Spleen (tissue), 11 donors: Measurements from ENCODE around the gene HUS1. TPM values are rescaled to one million over a fixed set of nuclear protein-coding genes. Genes with fewer than 3 reads are reported as not detected.
"Not testable (repeated sequence)": the region's sequence is repeated elsewhere in the genome, so short reads cannot be mapped to it uniquely, and the experiment has no call there.

Experiments used
- DNase-seq: peaks from one replicate; pipeline ENCODE4 v3.0.0-alpha.2; 2020
- H3K27ac ChIP-seq, 8 donors: fragments of 200-600 bp; sonication (generic) in 7 of 8; 1 replicate in 4 of 8; 2 replicates in 4 of 8; pipeline versions ENCODE4 v1.5.0 to v1.8.0; 2016 to 2021; ENCODE audit warnings: inconsistent platforms in 4 of 8, mild to moderate bottlenecking in 4 of 8, moderate library complexity in 1 of 8
- H3K27me3 ChIP-seq, 7 donors: fragments of 200-600 bp; sonication (generic) in 6 of 7; replicated peaks in 1 of 7; 1 replicate in 4 of 7; 2 replicates in 3 of 7; pipeline versions ENCODE4 v1.5.0 to v1.8.0; 2016 to 2021; ENCODE audit warnings: inconsistent platforms in 3 of 7, mild to moderate bottlenecking in 1 of 7
- H3K36me3 ChIP-seq, 6 donors: fragments of 200-600 bp; sonication (generic) in 5 of 6; 1 replicate in 4 of 6; 2 replicates in 2 of 6; pipeline versions ENCODE4 v1.5.0 to v1.8.0; 2016 to 2021; ENCODE audit warnings: inconsistent platforms in 2 of 6
- H3K4me1 ChIP-seq, 6 donors: fragments of 200-600 bp; sonication (generic) in 5 of 6; 1 replicate in 3 of 6; 2 replicates in 3 of 6; pipeline versions ENCODE4 v1.5.0 to v1.8.0; 2016 to 2021; ENCODE audit warnings: inconsistent platforms in 3 of 6
- H3K4me3 ChIP-seq, 8 donors: fragments of 200-600 bp; sonication (generic) in 7 of 8; 1 replicate in 4 of 8; 2 replicates in 4 of 8; pipeline versions ENCODE4 v1.5.0 to v1.8.0; 2016 to 2021; ENCODE audit warnings: inconsistent platforms in 4 of 8, mild to moderate bottlenecking in 4 of 8, moderate library complexity in 2 of 8
- H3K9me3 ChIP-seq, 8 donors: fragments of 200-600 bp; sonication (generic) in 7 of 8; 1 replicate in 4 of 8; 2 replicates in 4 of 8; pipeline versions ENCODE4 v1.5.0 to v1.8.0; 2016 to 2021; ENCODE audit warnings: inconsistent platforms in 4 of 8
- CTCF ChIP-seq, 11 experiments: fragments of 200-600 bp in 7 of 11; fragments of 450-650 bp in 4 of 11; sonication (generic) in 4 of 11; IDR thresholded peaks in 8 of 11; conservative IDR thresholded peaks in 3 of 11; 1 replicate in 7 of 11; 2 replicates in 4 of 11; pipeline versions ENCODE4 v1.4.0 to v1.8.0; 2016 to 2021; ENCODE audit warnings: antibody characterized with exemption in 11 of 11, inconsistent platforms in 4 of 11, mild to moderate bottlenecking in 1 of 11
- POLR2A ChIP-seq, 3 donors: fragments of 450-650 bp; IDR thresholded peaks; one replicate each; pipeline ENCODE4 v1.5.1; 2017; ENCODE audit warnings: antibody characterized with exemption in 3 of 3, mild to moderate bottlenecking in 1 of 3
- POLR2AphosphoS5 ChIP-seq, 3 donors: sonication (generic); formaldehyde crosslinking; IDR thresholded peaks; one replicate each; pipeline ENCODE4 v1.5.1; 2017; ENCODE audit warnings: antibody characterized with exemption in 3 of 3
- WGBS, 5 donors: extraction: QIAGEN DNeasy Blood & Tissue Kit in 3 of 5; methylation state at CpG; one replicate each; pipeline versions ENCODE4 v1.1.5 to v1.1.7; 2013 to 2018; 5-methylcytosine and 5-hydroxymethylcytosine counted together
- intact Hi-C: fragments of 100-400 bp; cut with DNase I; formaldehyde crosslinking; loops from one replicate; pipeline ENCODE4 v1.15.0; 2023; ENCODE audit warnings: low total_unique reads
- polyA plus RNA-seq, 3 donors: library from polyadenylated mRNA; stranded (reverse); fragments of 200-250 nt; gene quantifications; one replicate each; pipeline ENCODE4 v1.2.1, GENCODE V29; 2013
- total RNA-seq, 7 donors: library from RNA; depleted of rRNA in 3 of 7; stranded (reverse); fragments of >200 nt in 3 of 7; fragmentation: NEBNext Ultra II Directional in 4 of 7; extraction: Animal tissue kit (Norgen Biotek cat#: 25700) in 4 of 7; gene quantifications; one replicate each; pipeline versions ENCODE4 v1.1.0 to v1.2.1, GENCODE V29; 2016 to 2021
- donor health status: healthy with polysubstance abuse.
- donor health status: DM: no; HTN: no; CAD: no; lungs with moderate emphysema.
- donor health status: DM: no; HTN: no; CAD: no.
- donor health status: Bipolar disorder and iron deficiency.
- donor health status: healthy.
- donor health status: DM: no; HTN: no; CAD: no.
- donor health status: DM: yes; HTN: yes; CAD: no.

HUS1 gene
- total and polyA plus RNA-seq, 10 donors, result 4.8 to 74.2 (median 33.2) TPM

- Histone ChIP-seq H3K4me3 (no peak overlapping the region), H3K36me3 (no peaks in the 10 kb centered on the region), H3K9me3 (no peaks in the 10 kb centered on the region), H3K4me1 (peaks cover 5 to 19% (median 11%) of the 10 kb centered on the region in 6 donors), H3K27me3 (no peaks in the 10 kb centered on the region), H3K27ac (no peak overlapping the region)
- TF ChIP-seq POLR2AphosphoS5 (IDR thresholded peaks at IDR 0.05), result no peak
- TF ChIP-seq POLR2A (IDR thresholded peaks at IDR 0.05), result no peak
- TF ChIP-seq CTCF (IDR thresholded peaks at IDR 0.05 in 8 of 11, conservative IDR thresholded peaks at IDR 0.05 in 3 of 11), result no peak
- intact Hi-C loops, result loop anchor here (2.0 kb wide), 1 partner anchor 120 kb away; no protein-coding TSS in a partner anchor
- 95 to 98% (median 96%) methylated on average over 5 of the region's 5 CpGs for WGBS, 5 donors
- no peak for DNase-seq
Observed at GRCh38 chr7:47990592-47990991, 11.2 kb upstream of the HUS1 start.

GRCh38 chr7:47989607-47990400 lies 10.4 kb upstream of the HUS1 start:
- not testable (repeated sequence) for H3K4me3 ChIP-seq, H3K27me3 ChIP-seq, H3K36me3 ChIP-seq, H3K9me3 ChIP-seq, DNase-seq, H3K27ac ChIP-seq
- H3K4me1 ChIP-seq, result peaks cover 5 to 19% (median 11%) of the 10 kb centered on the region in 6 donors
- WGBS, 5 donors, result 51 to 67% (median 58%) methylated on average over 9 to 10 of the region's 10 CpGs
- intact Hi-C loops, result loop anchor here (2.0 kb wide), 1 partner anchor 121 kb away; no protein-coding TSS in a partner anchor

- Histone ChIP-seq H3K27me3 (no peaks in the 10 kb centered on the region), H3K36me3 (no peaks in the 10 kb centered on the region), H3K27ac (no peak overlapping the region), H3K4me1 (peaks cover 5 to 19% (median 11%) of the 10 kb centered on the region in 6 donors), H3K4me3 (no peak overlapping the region), H3K9me3 (no peaks in the 10 kb centered on the region)
- 85 to 93% (median 88%) methylated on average over 8 of the region's 8 CpGs for WGBS, 5 donors
- TF ChIP-seq CTCF (IDR thresholded peaks at IDR 0.05 in 8 of 11, conservative IDR thresholded peaks at IDR 0.05 in 3 of 11) (no peak), POLR2A (IDR thresholded peaks at IDR 0.05) (no peak), POLR2AphosphoS5 (IDR thresholded peaks at IDR 0.05) (no peak)
- intact Hi-C loops, result no loop called here
- no peak for DNase-seq
Observed at GRCh38 chr7:47988496-47989386, 9.3 kb upstream of the HUS1 start.

GRCh38 chr7:47982610-47983009 lies 3.2 kb upstream of the HUS1 start:
- intact Hi-C loops, result no loop called here
- Histone ChIP-seq H3K4me3 (no peak overlapping the region), H3K36me3 (peaks cover 0 to 9% (median 6%) of the 10 kb centered on the region in 6 donors), H3K9me3 (no peaks in the 10 kb centered on the region), H3K27me3 (no peaks in the 10 kb centered on the region), H3K4me1 (peaks cover 9 to 20% (median 17%) of the 10 kb centered on the region in 6 donors), H3K27ac (no peak overlapping the region)
- TF ChIP-seq POLR2AphosphoS5 (IDR thresholded peaks at IDR 0.05) (no peak), CTCF (IDR thresholded peaks at IDR 0.05 in 8 of 11, conservative IDR thresholded peaks at IDR 0.05 in 3 of 11) (no peak), POLR2A (IDR thresholded peaks at IDR 0.05) (no peak)
- DNase-seq, result no peak
- WGBS, 5 donors, result 65 to 75% (median 73%) methylated on average over 2 of the region's 2 CpGs

DNA sequence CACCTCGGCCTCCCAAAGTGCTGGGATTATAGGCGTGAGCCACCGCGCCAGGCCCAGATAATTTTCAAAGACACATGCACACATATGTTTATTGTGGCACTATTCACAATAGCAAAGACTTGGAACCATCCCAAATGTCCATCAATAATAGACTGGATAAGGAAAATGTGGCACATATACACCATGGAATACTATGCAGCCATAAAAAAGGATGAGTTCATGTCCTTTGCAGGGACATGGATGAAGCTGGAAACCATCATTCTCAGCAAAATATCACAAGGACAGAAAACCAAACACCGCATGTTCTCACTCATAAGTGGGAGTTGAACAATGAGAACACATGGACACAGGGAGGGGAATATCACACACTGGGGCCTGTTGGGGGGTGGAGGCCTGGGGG lies 1.2 kb upstream of the HUS1 start:
- DNase-seq, H3K27me3 ChIP-seq, intact Hi-C loops, H3K27ac ChIP-seq, H3K4me3 ChIP-seq, H3K9me3 ChIP-seq: not testable (repeated sequence)
- H3K36me3 ChIP-seq, result peaks cover 3 to 29% (median 25%) of the 10 kb centered on the region in 6 donors
- 95 to 100% (median 98%) methylated on average over 1 to 5 of the region's 5 CpGs for WGBS, 5 donors
- H3K4me1 ChIP-seq, result peaks cover 9 to 32% (median 18%) of the 10 kb centered on the region in 6 donors
